Kidney (tissue), 14 donors: ENCODE data around the gene SH3RF3. TPM values are rescaled to one million over a fixed set of nuclear protein-coding genes. Genes with fewer than 3 reads are reported as not detected.

Experiments used
- DNase-seq, 5 donors: peaks; one replicate each; pipeline ENCODE4 v3.0.0-alpha.2; 2013 to 2020
- FAIRE-seq: peaks from 2 replicates; lab custom pipeline; 2012; peaks lifted over from hg19 to GRCh38; lab: Jason Lieb, UNC
- H3K27ac ChIP-seq, 2 donors: one replicate each; pipeline ENCODE4 v1.7.0; 2013; ENCODE audit warnings: low read depth in 2 of 2, low read length in 2 of 2, inconsistent platforms in 1 of 2
- H3K27me3 ChIP-seq: one replicate; pipeline ENCODE4 v1.7.1; 2013; ENCODE audit warnings: low read length, inconsistent platforms; ENCODE audit not compliant: control insufficient read depth, insufficient read depth
- H3K36me3 ChIP-seq, 3 donors: one replicate each; pipeline versions ENCODE4 v1.7.0 to v1.7.1; 2013; ENCODE audit warnings: low read length in 3 of 3, control low read depth in 1 of 3, inconsistent platforms in 1 of 3; ENCODE audit not compliant: insufficient read depth in 3 of 3, control insufficient read depth in 2 of 3
- H3K4me1 ChIP-seq, 3 donors: one replicate each; pipeline versions ENCODE4 v1.7.0 to v1.7.1; 2013; ENCODE audit warnings: low read length in 3 of 3, inconsistent platforms in 1 of 3, low read depth in 1 of 3; ENCODE audit not compliant: control insufficient read depth in 2 of 3, insufficient read depth in 2 of 3
- H3K4me3 ChIP-seq, 3 donors: one replicate each; pipeline versions ENCODE4 v1.7.0 to v1.8.1; 2013; ENCODE audit warnings: low read length in 3 of 3, control low read depth in 1 of 3, inconsistent platforms in 1 of 3
- H3K9ac ChIP-seq, 3 donors: one replicate each; pipeline versions ENCODE4 v1.7.0 to v1.7.1; 2013; ENCODE audit warnings: low read length in 3 of 3, control low read depth in 1 of 3, inconsistent platforms in 1 of 3
- H3K9me3 ChIP-seq, 3 donors: one replicate each; pipeline versions ENCODE4 v1.7.0 to v1.7.1; 2013; ENCODE audit warnings: low read length in 3 of 3, control low read depth in 1 of 3, inconsistent platforms in 1 of 3; ENCODE audit not compliant: control insufficient read depth in 2 of 3, insufficient read depth in 1 of 3
- CTCF ChIP-seq: IDR thresholded peaks from 3 replicates; pipeline ENCODE4 v1.5.1; 2012; ENCODE audit warnings: mild to moderate bottlenecking, moderate library complexity, borderline replicate concordance; ENCODE audit not compliant: insufficient read depth; ENCODE audit errors: extremely low read depth
- intact Hi-C: fragments of 100-400 bp; cut with DNase I; formaldehyde crosslinking; loops from one replicate; pipeline ENCODE4 v1.11.1; 2022
- polyA plus RNA-seq: library from polyadenylated mRNA; stranded (reverse); fragments of 350-450 nt; fragmentation: Illumina TruSeq; extraction: RNeasy Lipid Tissue Mini Kit (QIAGEN cat#74804); gene quantifications from one replicate; pipeline ENCODE4 v1.2.3, GENCODE V29; 2014; ENCODE audit warnings: low read depth, low replicate concordance; ENCODE audit not compliant: insufficient read depth
- total RNA-seq: library from RNA; stranded (reverse); fragmentation: NEBNext Ultra II Directional; extraction: Animal tissue kit (Norgen Biotek cat#: 25700); gene quantifications from one replicate; pipeline ENCODE4 v1.2.1, GENCODE V29; 2021
- donor health status: control.
- donor health status: control.
- donor health status: control.
- donor health status: control.
- donor health status: control.
- donor health status: DM: yes; HTN: yes; CAD: no.
- donor health status: Normal renal cell carcinoma (clear cell type).

SH3RF3 gene
- total and polyA plus RNA-seq, 2 donors from 2014 or later: 1.7 to 10.7 TPM

- H3K27me3 ChIP-seq: no peaks in the 10 kb centered on the region
- DNase-seq (peak in 2 of 5 donors; percentile 56), FAIRE-seq (no peak)
- H3K4me3 ChIP-seq: no peak overlapping the region
- intact Hi-C loops: no loop called here
- no peak for TF ChIP-seq CTCF
- H3K36me3 ChIP-seq: no peaks in the 10 kb centered on the region
- H3K4me1 ChIP-seq: peaks cover 0 to 23% (median 0%) of the 10 kb centered on the region in 3 donors
- H3K9ac ChIP-seq: no peak overlapping the region
- no peak overlapping the region for H3K27ac ChIP-seq
- no peaks in the 10 kb centered on the region for H3K9me3 ChIP-seq
Observed at GRCh38 chr2:109239720-109240119, 110.7 kb downstream of the SH3RF3 start.

- TF ChIP-seq CTCF: no peak
- Histone ChIP-seq H3K4me3 (no peak overlapping the region), H3K27me3 (no peaks in the 10 kb centered on the region), H3K4me1 (peaks cover 0 to 25% (median 0%) of the 10 kb centered on the region in 3 donors), H3K9me3 (no peaks in the 10 kb centered on the region), H3K9ac (no peak overlapping the region), H3K27ac (peak overlapping the region; percentile 8 to 78), H3K36me3 (no peaks in the 10 kb centered on the region)
- intact Hi-C loops: no loop called here
- no peak for FAIRE-seq
- DNase-seq: no peak
Observed at GRCh38 chr2:109242210-109242653, 113.2 kb downstream of the SH3RF3 start.

GRCh38 chr2:109242654-109243331, 113.8 kb downstream of the SH3RF3 start:
- DNase-seq: no peak
- H3K27ac ChIP-seq: peak overlapping the region; percentile 44 to 78
- H3K9me3 ChIP-seq: no peaks in the 10 kb centered on the region
- intact Hi-C loops: no loop called here
- no peak for TF ChIP-seq CTCF
- H3K4me3 ChIP-seq: no peak overlapping the region
- H3K9ac ChIP-seq: no peak overlapping the region
- H3K27me3 ChIP-seq: no peaks in the 10 kb centered on the region
- H3K36me3 ChIP-seq: no peaks in the 10 kb centered on the region
- FAIRE-seq: no peak
- peaks cover 0 to 28% (median 0%) of the 10 kb centered on the region in 3 donors for H3K4me1 ChIP-seq
